Transverse colon (tissue), 4 donors: Measurements from ENCODE around the gene CEACAM19. TPM values are rescaled to one million over a fixed set of nuclear protein-coding genes. Genes with fewer than 3 reads are reported as not detected.
A peak's percentile ranks its signal among the peaks of the same experiment; 100 is the strongest.

Experiments used
- DNase-seq: peaks from one replicate; pipeline ENCODE4 v3.0.0-alpha.2; 2019
- H3K27ac ChIP-seq, 4 donors: fragments of 200-600 bp; sonication (generic); 2 replicates each; pipeline ENCODE4 v1.5.1; 2016 to 2018; ENCODE audit warnings: inconsistent platforms in 4 of 4
- H3K27me3 ChIP-seq: fragments of 200-600 bp; sonication (generic); 2 replicates; pipeline ENCODE4 v1.5.1; 2017; ENCODE audit warnings: inconsistent platforms
- H3K36me3 ChIP-seq, 4 donors: fragments of 200-600 bp; sonication (generic); 2 replicates each; pipeline ENCODE4 v1.5.1; 2017 to 2019; ENCODE audit warnings: inconsistent platforms in 4 of 4
- H3K4me1 ChIP-seq, 4 donors: fragments of 200-600 bp; sonication (generic); 2 replicates each; pipeline ENCODE4 v1.5.1; 2017 to 2020; ENCODE audit warnings: inconsistent platforms in 4 of 4
- H3K4me3 ChIP-seq, 4 donors: fragments of 200-600 bp; sonication (generic); 1 replicate in 1 of 4; 2 replicates in 3 of 4; pipeline versions ENCODE4 v1.5.1 to v1.6.1; 2017 to 2019; ENCODE audit warnings: inconsistent platforms in 4 of 4
- H3K9me3 ChIP-seq, 2 donors: fragments of 200-600 bp; sonication (generic); 2 replicates each; pipeline ENCODE4 v1.5.1; 2017 to 2019; ENCODE audit warnings: inconsistent platforms in 2 of 2
- CTCF ChIP-seq, 5 experiments: fragments of 200-600 bp in 3 of 5; fragments of 450-650 bp in 2 of 5; sonication (generic) in 3 of 5; IDR thresholded peaks; 1 replicate in 2 of 5; 2 replicates in 3 of 5; pipeline ENCODE4 v1.5.1; 2016 to 2017; ENCODE audit warnings: antibody characterized with exemption in 5 of 5, inconsistent platforms in 3 of 5, mild to moderate bottlenecking in 2 of 5, moderate library complexity in 1 of 5
- EP300 ChIP-seq: sonication (generic); formaldehyde crosslinking; IDR thresholded peaks from one replicate; pipeline ENCODE4 v1.6.1; 2017; ENCODE audit warnings: antibody characterized with exemption, low read depth
- POLR2A ChIP-seq: fragments of 450-650 bp; IDR thresholded peaks from one replicate; pipeline ENCODE4 v1.6.1; 2016; ENCODE audit warnings: antibody characterized with exemption, mild to moderate bottlenecking, moderate library complexity
- POLR2AphosphoS5 ChIP-seq, 3 donors: sonication (generic); formaldehyde crosslinking; IDR thresholded peaks; one replicate each; pipeline ENCODE4 v1.6.1; 2016; ENCODE audit warnings: antibody characterized with exemption in 3 of 3
- WGBS, 2 donors: methylation state at CpG; one replicate each; pipeline ENCODE4 v1.1.5; 2018; ENCODE audit warnings: low coverage in 1 of 2; 5-methylcytosine and 5-hydroxymethylcytosine counted together
- in situ Hi-C, 4 donors: fragments of 200-750 bp; cut with MboI; loops; one replicate each; pipeline versions ENCODE4 v1.15.0 to v1.15.1; 2017; ENCODE audit warnings: low sequenced_read_pairs in 3 of 4, low pct_ligation_motif_present in 1 of 4, low pct_unique_long_range_greater_than_20kb in 1 of 4
- intact Hi-C: fragments of 100-400 bp; cut with DNase I; formaldehyde crosslinking; loops from one replicate; pipeline ENCODE4 v1.15.1; 2023; ENCODE audit warnings: low total_unique reads
- total RNA-seq, 4 donors: library from RNA; depleted of rRNA; stranded (reverse); fragments of >200 nt; gene quantifications; one replicate each; pipeline ENCODE4 v1.1.0, GENCODE V29; 2016

The CEACAM19 gene
- total RNA-seq, 4 donors from 2014 or later: 3.8 to 19.1 (median 9.9) TPM

DNA sequence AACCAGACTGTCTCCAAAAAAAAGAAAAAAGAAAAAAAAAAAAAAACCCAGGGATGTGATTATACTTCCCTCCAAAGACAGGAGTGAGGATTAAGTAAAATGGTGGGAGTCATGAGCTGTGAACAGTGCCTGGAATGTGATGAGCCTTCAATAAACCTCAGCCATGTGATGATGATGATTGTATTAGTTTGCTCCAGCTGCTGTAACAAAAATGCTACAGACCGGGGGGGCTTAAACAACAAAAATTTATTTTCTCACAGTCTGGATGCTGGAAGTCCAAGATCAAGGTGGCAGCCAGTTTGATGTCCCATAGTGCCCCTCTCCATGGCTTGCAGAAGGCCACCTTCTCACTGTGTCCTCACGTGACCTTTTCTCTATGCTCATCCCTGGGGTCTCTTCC is 36.5 kb upstream of the CEACAM19 start:
- H3K9me3 ChIP-seq: no peaks in the 10 kb centered on the region
- TF ChIP-seq CTCF (IDR thresholded peaks at IDR 0.05): no peak
- TF ChIP-seq EP300: no peak
- 84 to 85% methylated on average over 2 of the region's 2 CpGs for WGBS, 2 donors
- DNase-seq: no peak
- in situ Hi-C loops: no loop called here
- H3K36me3 ChIP-seq: no peaks in the 10 kb centered on the region
- intact Hi-C loops: no loop called here
- H3K4me3 ChIP-seq: no peak overlapping the region
- H3K27ac ChIP-seq: no peak overlapping the region
- no peaks in the 10 kb centered on the region for H3K27me3 ChIP-seq
- peaks cover 0 to 41% (median 12%) of the 10 kb centered on the region in 4 donors for H3K4me1 ChIP-seq

- Histone ChIP-seq H3K27ac (no peak overlapping the region), H3K27me3 (no peaks in the 10 kb centered on the region), H3K4me1 (peaks cover 0 to 52% (median 20%) of the 10 kb centered on the region in 4 donors), H3K4me3 (no peak overlapping the region), H3K9me3 (no peaks in the 10 kb centered on the region), H3K36me3 (no peaks in the 10 kb centered on the region)
- TF ChIP-seq POLR2A (no peak), EP300 (no peak), POLR2AphosphoS5 (IDR thresholded peaks at IDR 0.05) (no peak), CTCF (IDR thresholded peaks at IDR 0.05) (no peak)
- DNase-seq: no peak
- in situ Hi-C loops: no loop called here
- intact Hi-C loops: no loop called here
- WGBS, 2 donors: 71 to 82% methylated on average over 2 to 3 of the region's 3 CpGs
Measured at GRCh38 chr19:44635581-44636438, 35.5 kb upstream of the CEACAM19 start.

- no peak for DNase-seq
- no peaks in the 10 kb centered on the region for H3K9me3 ChIP-seq
- TF ChIP-seq CTCF (IDR thresholded peaks at IDR 0.05) (no peak), POLR2AphosphoS5 (IDR thresholded peaks at IDR 0.05) (peak in 2 of 3 donors; percentile 22 to 51), POLR2A (peak; percentile 23)
- intact Hi-C loops (no loop called here), in situ Hi-C loops (no loop called here)
- H3K36me3 ChIP-seq: no peaks in the 10 kb centered on the region
- WGBS, 2 donors: 66 to 79% methylated on average over 4 to 11 of the region's 11 CpGs
- H3K27ac ChIP-seq: peak overlapping the region; percentile 25 to 72 (median 66)
- peaks cover 0 to 55% (median 20%) of the 10 kb centered on the region in 4 donors for H3K4me1 ChIP-seq
- no peaks in the 10 kb centered on the region for H3K27me3 ChIP-seq
- no peak overlapping the region for H3K4me3 ChIP-seq
Measured at GRCh38 chr19:44636439-44637389, 34.6 kb upstream of the CEACAM19 start.

GRCh38 chr19:44637390-44637764 is 33.9 kb upstream of the CEACAM19 start:
- DNase-seq: no peak
- H3K27me3 ChIP-seq: no peaks in the 10 kb centered on the region
- no peaks in the 10 kb centered on the region for H3K9me3 ChIP-seq
- no peak for TF ChIP-seq CTCF (IDR thresholded peaks at IDR 0.05)
- no peak for TF ChIP-seq EP300
- TF ChIP-seq POLR2A: no peak
- no peak for TF ChIP-seq POLR2AphosphoS5 (IDR thresholded peaks at IDR 0.05)
- H3K36me3 ChIP-seq: no peaks in the 10 kb centered on the region
- peak overlapping the region; percentile 25 to 72 (median 66) for H3K27ac ChIP-seq
- in situ Hi-C loops (no loop called here), intact Hi-C loops (no loop called here)
- 84 to 100% methylated on average over 4 to 5 of the region's 5 CpGs for WGBS, 2 donors
- no peak overlapping the region for H3K4me3 ChIP-seq
- peaks cover 0 to 55% (median 20%) of the 10 kb centered on the region in 4 donors for H3K4me1 ChIP-seq
